GM18517 (cell line): ENCODE measurements around the gene CASTOR1.

Source experiments
- ATAC-seq: cut with Tn5 transposase; IDR thresholded peaks from one replicate; pipeline ENCODE4 v1.9.1; 2021; ENCODE audit warnings: mild to moderate bottlenecking, moderate library complexity; ENCODE audit not compliant: unreplicated experiment

CASTOR1 gene

DNA sequence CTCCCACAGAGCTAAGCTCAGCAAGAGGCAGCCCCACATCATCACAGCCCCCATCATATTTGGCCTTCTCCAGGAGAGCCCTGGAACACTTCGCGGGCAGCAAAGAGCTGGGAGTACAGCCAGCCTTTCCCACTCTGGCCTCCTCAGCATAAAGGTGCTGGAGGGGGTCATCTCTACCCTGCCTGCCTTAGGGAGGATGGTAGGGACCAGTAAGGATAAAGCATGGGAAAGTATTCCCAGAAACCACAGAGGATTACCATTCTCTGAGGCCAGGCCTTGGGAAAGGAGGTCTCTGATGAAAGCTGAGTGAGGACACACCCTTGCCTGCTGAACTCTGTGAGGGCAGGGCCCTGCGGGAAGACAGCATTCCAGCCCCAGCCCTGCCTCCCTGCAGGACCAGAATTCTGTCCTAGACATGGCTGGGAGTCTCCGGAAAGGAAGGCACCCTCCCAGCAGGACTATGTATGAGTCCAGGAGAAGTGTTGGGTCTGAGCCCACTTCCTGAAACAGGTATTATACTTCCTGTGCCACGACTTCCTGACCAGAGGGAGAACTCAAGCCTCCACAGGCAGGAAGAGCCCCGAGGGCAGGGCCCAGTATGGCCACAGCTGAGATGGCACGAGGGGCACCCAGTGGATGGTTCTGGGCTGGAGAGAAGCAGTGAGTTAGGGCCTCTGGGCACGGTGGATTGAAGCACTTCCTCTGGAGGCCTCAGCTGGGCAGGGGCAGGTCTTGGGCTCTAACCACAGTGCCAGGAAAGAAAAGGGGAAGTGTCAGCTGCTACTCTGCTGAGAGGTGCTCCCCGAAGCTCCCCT, 12.9 kb upstream of the CASTOR1 start:
- ATAC-seq = no peak

- ATAC-seq = no peak
Observed at GRCh38 chr22:30299322-30299721, 10.0 kb upstream of the CASTOR1 start.

DNA sequence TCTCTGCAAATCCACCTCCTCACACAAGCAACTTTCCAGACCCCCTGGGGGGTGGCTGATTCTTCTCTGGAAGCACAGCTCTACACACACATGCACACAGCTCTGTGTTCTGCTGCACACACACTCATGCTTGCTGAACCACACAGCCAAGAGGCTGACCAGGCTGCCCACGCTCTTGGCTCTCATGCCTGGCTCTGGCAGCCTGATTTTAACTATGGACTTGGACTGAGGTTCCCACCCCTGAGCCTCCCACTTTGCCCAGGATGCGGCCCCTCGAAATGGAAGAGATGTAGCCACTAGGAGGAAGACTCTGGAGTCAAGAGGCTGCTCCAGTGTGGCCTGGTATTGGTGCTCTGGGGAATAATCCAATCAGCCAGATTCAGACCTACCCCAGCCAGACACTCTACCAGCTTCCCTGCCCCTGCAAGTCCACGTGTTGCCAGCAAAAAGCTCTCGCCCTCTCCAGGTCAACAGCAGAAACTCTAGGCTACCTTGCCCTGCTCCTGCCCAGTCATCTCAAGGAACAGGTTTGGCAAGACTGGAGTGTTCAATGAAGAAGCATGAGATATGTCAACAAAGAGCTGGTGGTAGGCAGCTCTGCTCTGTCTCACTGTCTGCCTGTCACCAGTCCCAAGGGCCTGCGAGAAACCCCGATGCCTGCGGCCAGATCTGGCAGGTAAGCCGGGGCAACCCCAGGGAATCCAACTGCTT, 8.8 kb upstream of the CASTOR1 start:
- ATAC-seq = no peak

- ATAC-seq = no peak
Observed at GRCh38 chr22:30297276-30297990, 8.1 kb upstream of the CASTOR1 start.

- ATAC-seq = no peak
Observed at GRCh38 chr22:30296833-30297232, 7.5 kb upstream of the CASTOR1 start.

DNA sequence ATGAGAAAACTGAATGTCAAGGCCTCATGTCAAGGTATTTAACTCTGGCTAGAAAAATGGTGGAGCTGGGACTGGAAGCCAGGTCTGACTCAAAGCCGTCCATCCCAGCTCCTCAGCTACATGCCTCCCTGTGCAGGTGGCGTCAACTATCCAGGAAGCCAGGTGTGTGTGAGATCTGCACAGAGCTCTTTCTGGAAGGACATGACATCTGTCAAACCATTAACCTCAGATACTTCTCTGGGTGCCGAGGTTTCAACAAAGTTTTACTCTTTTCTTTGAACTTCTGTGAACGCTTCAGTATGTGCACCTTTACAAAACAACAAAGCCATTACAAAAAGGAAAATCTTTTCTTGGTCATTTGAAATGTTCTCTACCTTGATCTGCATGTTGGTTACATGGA, 7.0 kb upstream of the CASTOR1 start:
- no peak for ATAC-seq

GRCh38 chr22:30295576-30295975, 6.3 kb upstream of the CASTOR1 start:
- ATAC-seq = no peak

DNA sequence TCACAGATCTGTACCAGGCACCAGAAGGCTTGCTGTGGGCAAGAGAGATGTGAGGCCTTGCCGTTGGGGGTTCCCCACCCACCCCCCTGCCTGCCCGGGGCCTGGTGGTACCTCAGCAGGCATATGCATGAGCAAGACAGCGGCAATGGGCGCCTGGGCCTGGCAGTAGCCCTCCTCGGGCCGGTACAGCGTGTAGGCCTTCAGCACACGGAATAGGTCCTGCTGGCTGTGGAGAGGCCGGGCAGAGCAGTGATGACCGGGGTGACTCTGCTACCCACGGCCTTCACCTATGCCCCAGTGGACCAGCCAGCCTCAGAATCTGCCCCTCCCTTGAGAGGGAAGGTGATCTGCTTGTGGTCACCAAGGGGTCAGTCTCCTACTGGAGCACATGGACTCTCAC, 5.5 kb upstream of the CASTOR1 start:
- ATAC-seq = no peak

- ATAC-seq = no peak
Observed at GRCh38 chr22:30294066-30294465, 4.8 kb upstream of the CASTOR1 start.

DNA sequence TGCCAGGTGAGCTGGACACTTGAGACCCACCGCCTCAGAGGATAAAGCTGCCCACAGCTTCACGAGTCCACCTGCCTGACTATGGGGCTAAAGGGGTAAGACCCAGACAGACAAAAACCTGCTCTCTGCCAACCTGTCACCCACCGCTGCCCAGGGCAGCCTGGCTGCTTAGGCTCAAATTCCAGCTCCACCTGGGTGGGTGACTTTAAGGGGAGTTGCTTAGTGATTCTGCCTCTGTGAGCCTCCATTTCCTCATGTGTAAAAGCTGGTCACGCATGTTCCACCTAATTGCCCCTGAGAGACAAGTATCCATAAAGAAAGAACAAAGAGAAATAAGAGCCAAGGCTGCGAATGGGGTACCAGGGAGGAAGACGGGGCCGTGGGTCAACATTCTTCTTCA, 3.7 kb upstream of the CASTOR1 start:
- no peak for ATAC-seq

GRCh38 chr22:30292069-30292970, 3.0 kb upstream of the CASTOR1 start:
- ATAC-seq = no peak

DNA sequence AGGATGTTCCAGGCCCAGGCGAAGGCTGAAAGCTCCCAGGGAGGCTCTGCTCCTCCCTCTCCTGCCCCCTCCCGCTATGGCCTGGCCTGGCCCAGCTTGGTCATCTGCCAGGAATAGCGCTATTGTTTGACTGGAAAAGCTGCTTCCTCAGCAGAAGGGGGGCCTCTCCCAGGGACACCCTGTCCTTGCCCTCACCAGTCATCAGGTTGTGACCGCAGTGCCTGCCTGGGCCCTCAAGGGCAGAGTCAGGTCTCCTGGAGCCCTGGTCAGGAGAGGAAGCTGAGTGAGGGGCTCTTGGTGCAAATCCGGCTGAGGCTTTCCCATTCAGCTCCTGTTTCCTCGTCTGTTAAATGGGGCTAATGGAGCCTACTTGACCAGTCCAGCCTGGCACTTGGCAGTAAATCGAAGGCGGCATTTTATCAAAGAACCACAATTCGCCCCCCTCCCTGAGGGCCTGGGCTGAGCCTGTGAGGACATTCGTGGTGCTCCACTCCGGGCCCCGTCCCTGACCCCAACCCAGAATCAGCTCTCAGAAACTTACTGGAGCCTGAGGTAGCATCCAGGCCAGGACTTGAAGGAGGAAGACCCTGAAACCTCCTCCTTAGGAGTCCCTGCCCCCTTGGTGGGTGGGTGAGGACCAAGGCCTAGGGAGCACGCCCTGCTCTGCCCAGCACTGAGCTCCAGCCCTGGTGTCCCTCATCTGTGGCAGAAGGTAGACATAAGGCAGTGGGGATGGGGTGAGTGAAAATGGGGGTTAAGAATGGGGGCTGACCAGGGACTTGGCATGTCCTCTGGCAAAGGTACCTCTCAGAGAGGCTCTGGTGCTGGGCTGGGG, 2.0 kb upstream of the CASTOR1 start:
- ATAC-seq = no peak

DNA sequence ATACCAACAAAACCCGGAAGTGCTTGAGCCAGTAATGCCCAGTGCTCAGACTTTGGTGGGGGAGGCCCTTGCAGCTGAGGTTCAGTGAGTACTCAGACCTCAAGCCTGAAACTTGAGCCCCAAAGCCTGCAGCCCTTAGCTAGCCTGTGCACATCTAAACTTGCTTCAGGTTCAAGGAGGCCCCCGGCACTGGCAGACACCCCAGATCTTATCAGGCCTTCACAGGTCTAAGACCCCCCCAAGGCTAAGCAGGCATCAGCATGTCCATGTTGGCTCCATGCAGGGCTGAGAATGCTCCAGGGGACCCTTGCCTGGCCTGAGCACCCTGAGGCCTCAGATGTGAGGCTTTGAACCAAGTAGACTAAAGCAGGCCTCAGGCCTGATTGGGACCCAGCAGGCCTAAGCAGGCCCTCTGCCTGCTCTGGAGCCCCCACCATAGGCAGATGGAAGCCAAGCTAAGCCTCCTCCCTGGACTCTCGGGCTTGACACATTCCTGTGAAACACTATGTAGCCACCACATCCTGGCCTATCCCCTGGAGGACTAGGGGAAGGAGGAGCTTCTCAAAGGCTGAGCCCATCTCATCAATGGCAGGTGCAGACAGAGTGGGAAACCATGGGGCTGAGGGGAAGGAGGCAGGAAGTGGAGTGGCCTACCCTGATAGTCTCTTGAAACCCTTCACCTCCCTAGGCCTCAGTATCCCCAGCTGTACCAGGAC, 1.2 kb upstream of the CASTOR1 start:
- no peak for ATAC-seq

- no peak for ATAC-seq
Observed at GRCh38 chr22:30289980-30290313, 642 bp upstream of the CASTOR1 start.

DNA sequence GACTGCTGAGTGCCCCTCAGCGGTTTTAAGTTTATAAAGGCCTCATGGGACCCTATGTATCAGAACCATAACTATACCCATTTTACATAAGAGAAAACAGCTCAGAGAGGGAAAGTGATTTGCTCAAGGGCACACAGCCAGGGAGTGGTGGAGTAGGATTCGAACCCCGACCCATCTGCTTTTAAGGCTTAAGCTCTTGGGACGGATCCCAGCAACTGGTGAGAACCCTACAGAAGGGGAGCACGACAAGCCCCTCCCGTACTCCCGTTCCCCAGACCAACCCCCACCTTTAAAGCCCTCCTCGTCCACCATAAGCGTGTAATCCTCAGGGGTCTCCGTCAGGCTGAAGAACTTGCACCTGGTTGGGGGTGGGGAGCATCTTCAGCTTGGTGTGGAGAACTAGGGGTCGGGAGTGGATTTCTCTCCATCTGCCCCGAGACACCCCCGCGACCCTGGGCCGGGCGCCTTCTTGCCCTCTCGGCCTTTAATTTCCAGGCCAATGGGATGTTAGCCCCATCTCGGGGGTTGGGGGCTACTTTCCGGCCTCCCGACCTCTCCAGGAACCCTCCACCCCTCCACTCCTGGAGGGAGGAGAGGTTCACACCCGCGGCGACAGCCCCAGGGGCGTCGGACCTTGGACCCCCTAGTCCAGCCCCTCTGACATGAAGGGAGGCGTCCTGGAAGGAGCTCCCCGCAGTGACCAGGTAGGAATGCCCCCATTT, 725 bp downstream of the CASTOR1 start:
- no peak for ATAC-seq

DNA sequence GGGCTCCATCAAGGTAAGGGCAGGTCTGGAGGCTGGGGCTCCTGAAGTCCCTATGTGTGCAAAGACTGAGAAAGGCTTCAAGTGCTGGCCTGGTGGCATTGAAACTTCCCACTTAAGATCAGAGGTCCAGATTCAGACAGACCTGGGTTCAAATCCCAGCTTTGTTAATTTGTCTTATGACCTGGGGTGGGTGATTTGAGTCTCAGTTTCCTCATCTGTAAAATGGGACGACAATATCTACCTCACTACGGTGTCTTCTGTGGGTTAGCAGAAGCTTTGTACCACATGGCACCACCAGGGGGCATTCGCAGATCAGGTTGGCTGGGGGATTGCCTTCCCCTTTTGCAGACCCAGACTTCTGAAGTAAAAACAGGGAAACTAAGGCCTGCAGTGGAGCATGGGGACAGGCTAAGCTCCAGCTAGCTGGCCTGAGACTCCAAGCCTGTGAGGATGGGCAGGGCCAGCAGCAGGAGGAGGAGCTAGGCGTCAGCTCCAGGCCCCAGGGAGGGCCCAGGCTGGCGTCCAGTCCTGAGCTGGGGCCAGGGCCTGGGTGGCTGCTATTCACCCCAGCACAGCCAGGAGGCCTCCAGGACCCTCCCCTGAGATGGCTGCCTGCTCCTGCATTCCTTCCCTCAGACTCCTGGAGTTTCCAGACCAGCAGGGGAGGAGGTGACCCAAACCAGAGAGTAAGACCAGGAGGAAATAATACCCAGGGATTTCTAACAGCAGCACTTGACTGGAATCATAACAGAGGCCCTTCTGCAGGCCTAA, 1.5 kb downstream of the CASTOR1 start:
- no peak for ATAC-seq

DNA sequence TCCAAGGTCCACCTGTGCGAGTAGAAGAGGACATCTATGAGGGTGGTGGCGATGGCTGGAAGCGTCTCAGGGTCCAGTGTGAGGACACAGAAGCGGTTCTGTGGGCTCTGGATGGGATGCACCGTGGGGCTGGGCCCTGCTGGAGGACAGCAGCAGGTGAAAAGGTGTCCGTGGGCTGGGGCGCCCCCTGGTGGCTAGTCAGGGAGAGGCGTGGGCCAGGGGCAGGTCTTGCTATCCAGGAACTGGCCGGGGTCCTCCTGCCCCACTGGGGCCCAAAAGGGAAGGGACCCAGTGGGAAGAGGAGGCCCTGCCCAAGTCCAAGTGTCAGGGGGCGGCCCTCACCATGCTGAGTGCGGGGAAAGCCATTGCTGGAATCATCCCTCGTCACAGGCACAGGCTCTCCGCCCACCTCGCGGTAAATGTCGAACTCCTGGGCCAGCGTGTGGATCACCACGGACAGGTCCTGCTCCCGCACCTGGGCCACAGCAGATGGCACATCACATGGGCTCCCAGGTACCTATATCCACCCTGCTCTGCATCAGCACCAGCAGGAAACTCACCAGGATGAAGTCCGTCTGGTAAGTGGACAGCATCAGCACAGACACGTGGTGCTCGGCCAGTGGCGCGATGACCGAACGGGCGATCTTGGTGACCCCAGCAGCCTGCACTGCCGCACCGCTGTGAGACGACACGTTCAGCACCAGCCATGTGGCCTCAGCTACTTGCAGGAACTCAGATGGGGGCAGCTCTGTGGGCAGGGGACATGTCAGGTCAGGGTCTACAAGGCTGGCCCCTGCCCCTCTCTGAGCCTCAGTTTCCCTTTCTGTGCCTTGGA, 2.3 kb downstream of the CASTOR1 start:
- no peak for ATAC-seq
